GM23248 (cell line): ENCODE measurements around the gene DOCK10.

Experiments
- EZH2 ChIP-seq: fragments of 200-600 bp; sonication (generic); IDR thresholded peaks from 2 replicates; pipeline ENCODE4 v1.6.1; 2018; ENCODE audit warnings: antibody characterized with exemption, mild to moderate bottlenecking; ENCODE audit not compliant: insufficient read depth, poor library complexity, severe bottlenecking
- EZH2phosphoT487 ChIP-seq: fragments of 200-600 bp; sonication (generic); IDR thresholded peaks from 2 replicates; pipeline ENCODE4 v1.6.1; 2018; ENCODE audit warnings: antibody characterized with exemption, moderate library complexity, mild to moderate bottlenecking, low read depth; ENCODE audit not compliant: insufficient read depth

DNA sequence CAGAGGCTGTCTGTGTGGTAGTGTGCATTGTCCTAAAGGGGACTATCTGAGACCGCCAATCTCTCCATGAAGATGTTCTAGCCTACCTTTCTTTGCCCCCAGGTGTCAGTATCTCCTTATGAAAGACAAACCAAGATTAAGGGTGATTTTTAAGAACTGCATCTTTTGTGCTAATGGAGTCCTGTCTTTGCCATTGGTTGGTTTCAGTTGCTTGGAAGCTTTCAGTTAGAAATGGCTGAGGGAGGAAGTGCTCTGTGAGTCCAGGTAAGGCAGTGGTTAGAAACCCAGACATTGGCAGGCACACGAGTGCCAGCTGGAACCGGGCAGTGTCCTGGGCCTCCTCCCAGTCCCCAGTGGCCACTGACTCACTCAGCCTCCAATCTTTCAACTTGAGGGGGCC is 111.3 kb downstream of the DOCK10 start:
- TF ChIP-seq EZH2 (no peak), EZH2phosphoT487 (no peak)
